Measurements from ENCODE around the gene SAP25. TPM values are rescaled to one million over a fixed set of nuclear protein-coding genes. Genes with fewer than 3 reads are reported as not detected.
A peak's percentile ranks its signal among the peaks of the same experiment; 100 is the strongest.

The SAP25 gene
- total RNA-seq, 1 experiment from 2014 or later, result 2.0 TPM

DNA sequence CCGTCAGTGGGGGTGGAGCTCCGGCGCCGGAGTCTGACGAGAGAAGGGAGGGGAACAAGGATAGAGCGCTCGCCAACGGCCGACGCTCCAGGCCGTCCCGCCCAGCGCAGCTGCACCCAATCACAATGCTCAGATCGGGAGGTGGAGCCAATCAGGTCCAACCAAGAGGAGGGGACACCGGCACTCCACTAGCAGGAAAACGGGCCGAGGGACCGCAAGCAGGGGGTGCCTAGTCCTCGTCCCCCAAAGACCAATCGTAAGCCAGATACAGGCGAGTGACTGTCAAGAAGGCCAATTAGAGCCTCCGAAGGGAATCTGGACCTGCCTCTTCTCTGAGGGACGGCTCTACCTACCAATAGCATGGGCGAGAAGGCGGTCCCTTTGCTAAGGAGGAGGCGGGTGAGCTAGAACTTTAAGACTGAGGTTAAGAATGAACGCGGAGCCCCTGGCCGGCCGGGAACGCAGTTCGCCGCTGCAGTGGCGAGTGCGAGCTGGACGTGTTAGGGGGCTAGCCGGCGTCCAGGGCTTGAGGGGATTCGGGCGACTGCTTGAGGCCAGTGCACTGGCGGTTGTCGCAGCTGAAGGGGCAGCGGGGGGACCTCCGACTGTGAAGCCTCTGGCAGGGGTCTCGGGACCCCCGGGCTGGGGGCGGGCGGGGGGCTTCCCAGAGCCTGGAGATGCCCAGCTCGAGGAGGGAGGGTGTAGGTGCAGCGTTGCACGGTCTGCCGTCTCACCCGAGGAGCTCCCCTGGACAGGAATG is 12.7 kb upstream of the SAP25 start, which contains the start of gene FBXO24:
Gene FBXO24 (plus strand): TSS at position 63 of the 760 bp plus-strand sequence. CDS start 298 bp downstream, at position 361.
- Mint-ChIP-seq H3K36me3 (ENCODE audit: insufficient read depth, unreplicated experiment) (peaks cover 25% of the 10 kb centered on the region), H3K4me1 (ENCODE audit: low read depth, unreplicated experiment) (peaks cover 11% of the 10 kb centered on the region), H3K4me3 (ENCODE audit: unreplicated experiment) (peak within 1 kb of the TSS; percentile 86), H3K27me3 (ENCODE audit: insufficient read depth, unreplicated experiment) (no peaks in the 10 kb centered on the region), H3K27ac (ENCODE audit: unreplicated experiment) (peak within 1 kb of the TSS; percentile 93), H3K9me3 (ENCODE audit: unreplicated experiment) (no peaks in the 10 kb centered on the region)
- POLR2A ChIA-PET, result interaction anchor here (0.6 to 3.6 kb wide), 26 partner anchors 8 to 1105 kb away, joined by 3 to 60 read pairs (median 5); partner anchors contain the start of genes AGFG2, GIGYF1, GNB2 and MEPCE
- no TSS peak for BruUV-seq (replicated peaks)
- Histone ChIP-seq H3K4me1 (peaks cover 13% of the 10 kb centered on the region), H3K36me3 (ENCODE audit: control insufficient read depth, insufficient read depth, low read length) (peaks cover 14% of the 10 kb centered on the region; the same call in 1 of the 2 replicates), H3K4me3 (ENCODE audit: low read depth, low read length) (peak within 1 kb of the TSS; percentile 74), H3K27me3 (replicated peaks; ENCODE audit: control insufficient read depth, insufficient read depth, low read length) (no peaks in the 10 kb centered on the region), H3K9me3 (no peaks in the 10 kb centered on the region)
- intact Hi-C loops (cut with micrococcal nuclease; ENCODE audit: unreplicated experiment), result loop anchor here (1.0 to 2.0 kb wide), 5 partner anchors 18 to 266 kb away; partner anchors contain the start of genes GNB2, MOSPD3 and SLC12A9
- TF ChIP-seq, protein P1, sequence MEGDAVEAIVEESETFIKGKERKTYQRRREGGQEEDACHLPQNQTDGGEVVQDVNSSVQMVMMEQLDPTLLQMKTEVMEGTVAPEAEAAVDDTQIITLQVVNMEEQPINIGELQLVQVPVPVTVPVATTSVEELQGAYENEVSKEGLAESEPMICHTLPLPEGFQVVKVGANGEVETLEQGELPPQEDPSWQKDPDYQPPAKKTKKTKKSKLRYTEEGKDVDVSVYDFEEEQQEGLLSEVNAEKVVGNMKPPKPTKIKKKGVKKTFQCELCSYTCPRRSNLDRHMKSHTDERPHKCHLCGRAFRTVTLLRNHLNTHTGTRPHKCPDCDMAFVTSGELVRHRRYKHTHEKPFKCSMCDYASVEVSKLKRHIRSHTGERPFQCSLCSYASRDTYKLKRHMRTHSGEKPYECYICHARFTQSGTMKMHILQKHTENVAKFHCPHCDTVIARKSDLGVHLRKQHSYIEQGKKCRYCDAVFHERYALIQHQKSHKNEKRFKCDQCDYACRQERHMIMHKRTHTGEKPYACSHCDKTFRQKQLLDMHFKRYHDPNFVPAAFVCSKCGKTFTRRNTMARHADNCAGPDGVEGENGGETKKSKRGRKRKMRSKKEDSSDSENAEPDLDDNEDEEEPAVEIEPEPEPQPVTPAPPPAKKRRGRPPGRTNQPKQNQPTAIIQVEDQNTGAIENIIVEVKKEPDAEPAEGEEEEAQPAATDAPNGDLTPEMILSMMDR (IDR thresholded peaks at IDR 0.05; ENCODE audit: insufficient read depth in 1 of 2, low read depth in 1 of 2, low read length in 1 of 2, severe bottlenecking in 1 of 2, unreplicated experiment in 1 of 2), result no peak
- DNase-seq, result peak; percentile 100
- CTCF ChIA-PET, result interaction anchor here (0.6 to 3.5 kb wide), 25 partner anchors 14 to 454 kb away, joined by 3 to 18 read pairs (median 6); partner anchors contain the start of genes GIGYF1, MOSPD3, NYAP1 and POP7

DNA sequence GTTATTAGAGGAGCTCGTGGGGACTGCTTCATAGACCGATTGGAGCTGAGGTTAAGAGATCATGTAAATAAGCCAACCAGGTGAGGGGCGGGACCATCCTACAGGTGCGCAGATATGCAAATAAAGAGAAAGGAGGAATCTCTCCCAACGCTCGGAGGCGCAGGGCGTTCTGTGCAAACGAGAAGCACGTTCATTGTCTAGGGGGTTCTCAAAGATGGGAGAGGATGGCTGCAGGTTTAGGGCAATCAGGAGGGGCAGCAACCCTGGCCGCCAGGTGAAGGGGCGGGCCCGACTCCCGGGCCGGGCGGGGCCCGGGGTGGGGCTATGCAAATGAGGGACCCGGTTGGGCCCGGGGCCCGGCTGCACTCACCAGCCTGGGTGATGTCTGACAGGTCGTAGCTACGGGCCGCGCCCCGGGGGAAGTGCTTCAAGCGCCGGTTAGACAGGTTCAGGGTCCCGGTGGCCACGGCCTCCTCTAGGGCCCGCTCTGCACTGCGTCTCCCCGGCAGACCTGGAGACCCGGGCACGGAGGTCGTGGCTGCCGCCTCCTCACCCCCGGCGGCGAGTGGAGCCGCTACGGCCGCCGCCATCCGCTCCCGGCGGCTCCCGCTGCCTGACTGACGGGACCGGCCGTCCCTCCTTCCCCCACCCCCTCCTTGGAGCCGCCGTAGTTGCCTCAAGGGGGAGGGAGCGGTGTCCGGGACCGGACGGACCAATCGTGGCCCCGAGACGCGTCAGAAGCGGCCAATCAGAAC is 12.0 kb upstream of the SAP25 start, which contains the start of gene LRCH4:
Gene LRCH4 (minus strand): TSS at position 619 of the 755 bp plus-strand sequence. CDS start 29 bp downstream, at position 590.
- peak within 1 kb of the TSS; percentile 86 for H3K4me3 Mint-ChIP-seq (ENCODE audit: unreplicated experiment)
- H3K36me3 Mint-ChIP-seq (ENCODE audit: insufficient read depth, unreplicated experiment), result peaks cover 25% of the 10 kb centered on the region
- ChIA-PET CTCF (interaction anchor here (0.6 to 3.5 kb wide), 28 partner anchors 13 to 453 kb away, joined by 3 to 18 read pairs (median 5); partner anchors contain the start of genes GIGYF1, MOSPD3, NYAP1 and POP7), POLR2A (interaction anchor here (0.5 to 3.6 kb wide), 32 partner anchors 9 to 1105 kb away, joined by 3 to 60 read pairs (median 5); partner anchors contain the start of genes AGFG2, GIGYF1, GNB2 and MEPCE)
- BruUV-seq (replicated peaks), result TSS peak; percentile 42
- DNase-seq, result peak; percentile 81 to 85
- peaks cover 11% of the 10 kb centered on the region for H3K4me1 Mint-ChIP-seq (ENCODE audit: low read depth, unreplicated experiment)
- no peaks in the 10 kb centered on the region for H3K27me3 ChIP-seq (replicated peaks; ENCODE audit: control insufficient read depth, insufficient read depth, low read length)
- TF ChIP-seq, protein P1 (IDR thresholded peaks at IDR 0.05; ENCODE audit: insufficient read depth in 1 of 2, low read depth in 1 of 2, low read length in 1 of 2, severe bottlenecking in 1 of 2, unreplicated experiment in 1 of 2), result no peak
- peak within 1 kb of the TSS; percentile 93 for H3K27ac Mint-ChIP-seq (ENCODE audit: unreplicated experiment)
- H3K36me3 ChIP-seq (ENCODE audit: control insufficient read depth, insufficient read depth, low read length), result peaks cover 17% of the 10 kb centered on the region; the same call in 1 of the 2 replicates
- H3K9me3 ChIP-seq, result no peaks in the 10 kb centered on the region
- peaks cover 13% of the 10 kb centered on the region for H3K4me1 ChIP-seq
- no peaks in the 10 kb centered on the region for H3K9me3 Mint-ChIP-seq (ENCODE audit: unreplicated experiment)
- intact Hi-C loops (cut with micrococcal nuclease; ENCODE audit: unreplicated experiment), result loop anchor here (1.0 to 2.0 kb wide), 5 partner anchors 19 to 267 kb away; partner anchors contain the start of genes GNB2, MOSPD3 and SLC12A9
- H3K27me3 Mint-ChIP-seq (ENCODE audit: insufficient read depth, unreplicated experiment), result no peaks in the 10 kb centered on the region
- H3K4me3 ChIP-seq (ENCODE audit: low read depth, low read length), result peak within 1 kb of the TSS; percentile 74

Measured in Caco-2 (cell line).